T-helper 1 cell treated with Interleukin-12 subunit alpha and Interleukin-12 subunit beta and Interleukin-4 antibody, amounts not matched to agents 30 ng/mL and 1 ng/mL, for 36 hours (primary cell): Measurements from ENCODE around the gene ATG13. TPM values are rescaled to one million over a fixed set of nuclear protein-coding genes. Genes with fewer than 3 reads are reported as not detected.

Experiments
- intact Hi-C: fragments of 100-400 bp; cut with micrococcal nuclease; formaldehyde crosslinking; loops from one replicate; pipeline ENCODE4 v1.15.1; 2024
- total RNA-seq: library from RNA; stranded (reverse); gene quantifications from 2 replicates; pipeline ENCODE4 v1.2.3, GENCODE V29; 2022

Gene ATG13
- total RNA-seq, 1 donor from 2014 or later = 86.6 TPM

DNA sequence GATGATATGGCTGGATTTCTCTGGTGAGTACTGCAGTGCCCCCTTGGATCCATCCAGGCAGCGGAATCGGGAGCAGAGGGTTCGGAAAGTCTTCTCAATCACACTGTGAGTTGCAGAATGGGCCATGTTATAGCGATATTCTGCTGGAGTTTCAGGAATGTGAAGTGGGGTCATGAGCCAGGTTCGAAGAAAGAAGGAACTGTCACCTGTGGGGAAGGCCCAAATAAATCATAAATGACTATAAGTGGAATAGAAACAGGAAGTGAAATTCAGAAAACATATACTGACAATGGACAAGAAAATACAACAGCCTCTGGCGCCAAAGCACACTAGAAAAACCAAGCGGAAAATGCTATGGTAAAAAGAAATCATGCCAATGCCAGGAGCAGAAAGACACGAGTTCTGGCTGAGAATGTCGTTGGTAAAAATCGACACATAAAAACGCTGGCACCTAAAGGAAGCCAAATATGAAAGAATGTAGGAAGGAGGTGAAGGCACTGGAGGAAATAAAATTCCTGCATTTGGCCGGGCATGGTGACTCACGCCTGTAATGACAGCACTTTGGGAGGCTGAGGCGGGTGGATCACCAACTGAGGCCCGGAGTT, 13.5 kb upstream of the ATG13 start:
- intact Hi-C loops = no loop called here

DNA sequence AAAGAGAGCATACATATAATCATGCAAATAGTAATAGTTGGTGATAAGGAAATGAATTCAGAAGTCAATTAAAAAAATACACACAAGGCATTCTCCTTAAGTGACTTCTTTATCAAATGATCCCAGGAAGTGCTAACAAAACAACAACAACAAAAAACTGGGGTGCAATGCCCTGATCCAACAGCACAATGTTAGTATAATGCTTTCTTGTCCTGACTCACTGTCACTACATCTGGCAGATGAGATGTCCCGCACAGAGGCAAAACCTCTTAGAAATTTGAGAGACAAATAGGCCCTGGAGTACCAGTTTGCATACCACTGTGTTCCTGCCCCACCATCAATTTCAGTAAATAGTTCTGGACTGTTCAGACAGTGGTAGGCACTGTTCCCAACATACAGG, 12.6 kb upstream of the ATG13 start:
- intact Hi-C loops = no loop called here

DNA sequence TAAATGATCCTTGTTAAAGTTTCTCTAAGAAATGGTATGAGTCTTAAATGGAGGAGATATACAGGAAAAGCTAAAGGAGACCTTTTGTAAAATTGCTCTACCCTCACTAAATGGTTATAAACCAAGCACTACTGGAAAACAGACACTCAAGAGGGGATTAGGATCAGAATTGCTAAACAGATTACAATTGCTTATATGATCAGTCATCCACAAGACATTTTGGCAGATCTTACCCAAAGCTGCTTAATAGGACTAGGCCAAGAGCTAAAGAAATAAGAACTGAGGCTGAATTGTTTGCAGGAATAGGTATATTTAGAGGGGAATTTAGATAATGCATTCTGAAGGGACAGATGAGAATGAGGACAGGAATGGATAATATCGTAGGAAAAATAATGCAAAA, 9.8 kb upstream of the ATG13 start:
- intact Hi-C loops = no loop called here

DNA sequence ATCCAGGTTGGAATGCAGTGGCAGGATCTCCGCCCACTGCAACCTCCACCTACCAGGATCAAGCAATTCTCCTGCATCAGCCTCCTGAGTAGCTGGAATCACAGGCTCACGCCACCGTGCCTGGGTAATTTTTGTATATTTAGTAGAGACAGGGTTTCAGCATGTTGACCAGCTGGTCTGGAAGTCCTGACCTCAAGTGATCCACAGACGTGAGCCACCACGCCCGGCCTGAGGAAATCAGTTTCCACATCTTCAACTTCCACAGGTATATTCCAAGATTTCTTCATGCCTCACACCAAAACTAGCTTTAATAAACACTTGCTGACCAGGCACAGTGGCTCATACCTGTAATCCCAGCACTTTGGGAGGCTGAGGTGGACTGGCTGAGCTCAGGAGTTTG, 8.0 kb upstream of the ATG13 start:
- intact Hi-C loops = no loop called here

DNA sequence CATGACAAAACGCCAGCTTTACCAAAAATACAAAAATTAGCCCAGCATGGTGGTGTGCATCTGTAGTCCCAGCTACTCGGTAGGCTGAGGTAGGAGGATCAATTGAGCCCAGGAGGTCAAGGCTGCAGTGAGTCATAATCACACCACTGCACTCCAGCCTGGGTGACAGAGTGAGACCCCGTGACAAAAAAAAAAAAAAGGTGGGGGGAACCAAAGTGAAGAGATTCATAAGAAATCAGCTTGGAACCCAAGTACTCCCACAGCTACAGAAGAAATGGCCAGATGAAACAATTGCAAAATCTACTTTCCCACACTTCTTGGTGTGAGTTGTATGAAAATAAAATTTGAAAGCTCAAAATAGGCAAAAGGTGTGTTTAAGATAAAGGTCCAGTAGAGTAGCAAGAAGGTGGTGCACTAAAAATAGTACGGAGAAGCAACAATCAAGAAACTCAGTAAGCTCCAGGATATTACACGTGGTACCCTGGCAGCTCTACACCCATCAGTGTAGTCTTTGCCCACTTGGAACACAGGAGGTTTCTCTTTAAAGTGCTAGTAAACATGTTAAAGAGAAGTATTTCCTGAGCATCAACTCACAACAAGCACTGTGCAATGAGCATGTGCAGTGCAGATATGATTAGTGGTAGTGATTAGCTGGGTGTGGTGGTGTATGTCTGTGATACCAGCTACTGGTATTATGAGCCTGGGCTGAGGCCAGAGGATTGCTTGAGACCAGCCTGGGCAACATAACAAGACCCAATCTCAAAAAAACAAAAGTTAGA, 5.6 kb upstream of the ATG13 start:
- intact Hi-C loops = loop anchor here (10.0 kb wide), 1 partner anchor 497 kb away; no protein-coding TSS in a partner anchor

DNA sequence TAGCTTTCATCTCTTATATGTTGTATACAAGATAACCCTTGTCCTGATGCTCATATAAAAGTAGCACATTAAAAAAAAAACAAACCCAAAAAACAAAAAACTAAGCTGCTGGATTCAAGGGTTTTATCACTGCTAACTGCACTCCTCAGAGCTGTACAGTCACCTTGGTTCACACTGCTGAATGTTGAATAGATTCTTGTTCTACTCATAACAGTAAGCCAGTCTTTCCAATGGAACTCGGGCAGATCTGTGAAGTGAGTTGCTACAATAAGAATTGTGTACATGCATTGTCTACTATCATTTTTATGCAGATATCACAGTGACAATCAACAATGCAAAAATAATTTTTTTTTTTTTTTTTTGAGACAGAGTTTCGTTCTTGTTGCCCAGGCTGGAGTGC, 5.0 kb upstream of the ATG13 start:
- intact Hi-C loops = loop anchor here (10.0 kb wide), 1 partner anchor 498 kb away; no protein-coding TSS in a partner anchor

DNA sequence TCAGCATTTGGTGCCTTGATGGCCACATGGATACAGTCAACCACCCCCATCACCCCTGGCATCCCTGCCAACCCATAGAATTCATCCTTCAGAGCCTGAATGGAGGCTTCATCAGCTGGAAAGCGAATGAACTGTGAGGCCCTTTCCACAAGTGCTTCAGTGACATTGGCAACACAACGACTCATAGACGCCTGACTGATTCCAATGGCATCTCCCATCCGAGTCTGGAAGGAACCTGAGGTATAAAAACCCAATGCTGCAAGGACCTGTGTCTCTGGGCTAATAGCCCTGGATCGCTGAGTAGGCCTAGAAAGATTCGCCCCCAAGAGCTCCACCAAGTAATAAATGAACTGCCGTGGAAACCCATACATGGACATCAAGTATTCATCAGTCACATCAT, 1.6 kb upstream of the ATG13 start:
- intact Hi-C loops = loop anchor here (1.0 to 10.0 kb wide), 7 partner anchors 212 to 1151 kb away; partner anchors contain the start of genes CELF1, FNBP4 and SLC39A13

DNA sequence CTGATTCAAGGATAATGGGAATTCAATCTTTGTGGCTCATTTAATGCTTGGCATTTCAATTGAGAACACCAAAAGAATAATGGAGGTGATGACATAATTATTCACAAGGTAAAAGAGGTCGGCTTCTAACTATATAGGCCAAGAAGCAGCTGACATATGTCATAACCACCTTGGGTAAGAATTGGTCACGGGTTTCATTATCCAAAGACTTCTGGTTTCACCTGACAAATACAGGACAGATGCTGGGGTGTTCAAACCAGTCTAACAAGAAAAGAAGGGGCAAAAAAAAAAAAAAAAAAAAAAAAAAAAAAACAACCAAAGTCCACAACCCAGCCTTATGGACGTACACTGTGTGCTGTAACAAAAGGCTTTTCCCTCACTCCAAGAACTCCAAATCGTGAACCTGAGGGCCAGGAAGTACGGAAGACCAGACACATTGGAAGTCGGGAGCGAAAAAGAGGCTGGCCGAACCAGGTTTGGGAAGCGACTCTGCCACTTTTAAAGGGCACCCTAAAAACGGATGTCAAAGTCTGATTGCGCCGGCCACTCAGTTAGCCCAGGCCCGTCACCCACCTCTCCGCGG, 711 bp upstream of the ATG13 start:
- intact Hi-C loops = loop anchor here (1.0 to 10.0 kb wide), 22 partner anchors 22 to 1150 kb away; partner anchors contain the start of genes AMBRA1, ARHGAP1, CELF1 and CKAP5

DNA sequence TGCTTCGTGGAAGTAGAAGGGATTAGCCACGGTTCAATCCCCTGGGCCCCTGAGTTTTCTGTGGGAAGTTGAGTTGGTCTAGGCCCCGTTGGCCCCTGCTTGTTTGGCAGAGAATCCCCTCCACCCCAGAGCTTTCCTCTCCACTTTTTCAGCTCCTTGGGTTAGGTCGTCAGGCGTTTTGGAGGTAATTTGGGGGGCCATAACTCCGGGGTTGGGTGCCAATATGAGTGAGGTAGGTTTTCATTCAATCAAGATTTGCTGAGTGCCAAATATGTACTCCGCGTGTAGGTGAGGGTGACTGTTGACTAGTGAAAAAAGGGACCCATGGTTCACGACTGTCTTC, 590 bp downstream of the ATG13 start:
- intact Hi-C loops = loop anchor here (1.0 to 10.0 kb wide), 21 partner anchors 24 to 1149 kb away; partner anchors contain the start of genes AMBRA1, ARHGAP1, CELF1 and CKAP5

DNA sequence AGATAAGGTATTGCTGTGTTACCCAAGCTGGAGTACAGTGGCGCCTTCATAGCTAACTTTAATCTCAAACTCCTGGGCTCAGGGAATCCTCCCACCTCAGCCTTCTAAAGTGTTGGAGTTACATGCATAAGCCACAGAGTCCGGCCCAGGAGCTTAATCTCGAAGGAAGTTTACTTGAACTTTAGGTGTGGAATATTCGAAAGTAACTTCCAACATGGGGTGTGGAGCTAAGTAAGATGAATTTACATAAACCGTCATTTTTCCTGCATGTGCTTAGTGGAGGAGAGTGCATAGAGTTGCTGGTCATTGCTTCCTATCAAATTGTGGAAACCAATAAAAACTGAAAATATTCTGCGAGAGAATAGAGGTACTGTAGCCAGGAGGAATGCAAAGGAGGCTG, 1.5 kb downstream of the ATG13 start:
- intact Hi-C loops = loop anchor here (5.0 to 10.0 kb wide), 4 partner anchors 208 to 933 kb away; partner anchors contain the start of genes CELF1 and SLC39A13

DNA sequence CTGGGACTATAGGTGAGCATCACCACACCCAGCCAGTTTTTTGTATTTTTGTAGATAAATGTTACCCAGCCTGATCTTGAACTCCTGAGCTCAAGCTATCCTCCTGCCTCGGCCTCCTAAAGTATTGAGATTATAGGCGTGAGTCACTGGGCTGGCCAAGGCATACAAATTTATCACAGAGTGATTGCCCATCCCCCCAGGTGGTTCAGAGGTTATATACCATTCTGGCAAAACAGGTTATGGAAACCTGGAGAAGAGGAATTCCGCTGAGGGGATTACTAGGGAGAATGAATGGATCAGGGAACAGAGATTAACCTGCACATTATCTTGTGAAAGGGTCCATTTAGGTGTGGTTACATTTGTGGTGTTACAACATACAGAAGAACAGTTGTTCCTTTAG, 8.1 kb downstream of the ATG13 start:
- intact Hi-C loops = no loop called here

DNA sequence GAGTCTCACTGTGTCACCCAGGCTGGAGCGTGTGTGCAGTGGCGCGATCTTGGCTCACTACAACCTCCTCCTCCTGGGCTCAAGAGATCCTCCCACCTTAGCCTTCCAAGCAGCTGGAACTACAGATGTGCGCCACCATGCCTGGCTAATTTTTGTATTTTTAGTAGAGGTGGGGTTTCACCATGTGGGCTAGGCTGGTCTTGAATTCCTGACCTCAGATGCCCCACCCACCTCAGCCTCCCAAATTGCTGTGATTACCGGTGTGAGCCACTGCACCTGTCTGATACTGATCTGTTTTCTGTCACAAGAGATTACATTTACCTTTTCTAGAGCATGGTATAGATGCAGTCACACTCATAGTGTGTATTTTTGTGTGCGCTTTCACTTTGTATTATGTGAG, 11.6 kb downstream of the ATG13 start:
- intact Hi-C loops = no loop called here

DNA sequence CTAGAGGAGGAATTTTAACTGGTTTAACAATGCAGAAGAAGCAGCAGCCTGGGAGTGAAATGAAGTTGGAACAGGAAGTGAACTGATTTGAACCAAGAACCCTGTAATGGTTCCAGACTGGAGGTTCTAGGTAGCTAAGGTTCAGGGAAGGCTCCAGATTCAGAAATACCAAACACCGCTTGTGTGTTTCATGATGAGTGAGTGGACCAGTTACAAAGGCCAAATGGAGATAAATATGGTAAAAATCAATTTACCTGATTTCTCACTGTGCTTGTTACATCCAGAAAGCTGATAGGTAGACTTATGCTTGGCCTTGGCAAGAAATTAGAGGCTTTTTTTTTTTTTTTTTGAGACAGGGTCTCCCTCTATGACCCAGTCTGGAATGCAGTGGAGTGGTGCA, 12.9 kb downstream of the ATG13 start:
- intact Hi-C loops = no loop called here

DNA sequence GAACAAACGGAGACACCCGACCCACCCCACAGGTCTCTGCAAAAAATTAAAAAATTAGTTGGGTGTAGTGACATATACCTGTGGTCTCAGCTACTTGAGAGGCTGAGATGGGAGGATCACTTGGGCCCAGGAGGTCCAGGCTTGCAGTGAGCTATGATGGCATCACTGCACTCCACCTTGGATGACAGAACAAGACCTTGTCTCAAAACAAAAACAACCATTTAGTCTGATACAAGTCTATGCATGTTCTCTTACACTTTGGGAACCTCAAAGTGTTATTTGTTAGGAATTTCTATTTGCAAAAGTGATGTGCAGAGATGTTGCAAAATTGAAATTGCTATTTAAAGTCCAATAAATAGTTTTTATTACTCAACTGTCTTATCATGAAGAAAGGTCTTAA, 14.3 kb downstream of the ATG13 start:
- intact Hi-C loops = no loop called here

DNA sequence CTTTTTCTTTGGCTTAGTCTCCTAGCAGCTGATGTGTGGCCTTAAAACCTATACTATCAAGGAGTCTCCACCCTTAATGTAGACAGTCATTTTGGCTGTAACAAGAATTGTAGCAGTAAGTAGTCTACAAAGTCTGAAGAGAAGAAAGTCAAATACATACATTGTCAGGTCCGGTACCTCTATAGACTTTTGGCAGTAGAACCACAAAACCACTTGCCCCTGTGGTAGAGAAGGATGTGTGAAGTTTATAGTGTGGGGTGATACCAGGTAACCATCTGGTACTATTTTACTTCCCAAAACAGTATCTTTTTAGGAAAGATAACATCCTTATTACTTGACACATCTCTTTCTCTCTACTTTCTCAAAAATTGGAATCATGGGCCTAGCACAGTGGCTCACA, 15.1 kb downstream of the ATG13 start:
- intact Hi-C loops = no loop called here

DNA sequence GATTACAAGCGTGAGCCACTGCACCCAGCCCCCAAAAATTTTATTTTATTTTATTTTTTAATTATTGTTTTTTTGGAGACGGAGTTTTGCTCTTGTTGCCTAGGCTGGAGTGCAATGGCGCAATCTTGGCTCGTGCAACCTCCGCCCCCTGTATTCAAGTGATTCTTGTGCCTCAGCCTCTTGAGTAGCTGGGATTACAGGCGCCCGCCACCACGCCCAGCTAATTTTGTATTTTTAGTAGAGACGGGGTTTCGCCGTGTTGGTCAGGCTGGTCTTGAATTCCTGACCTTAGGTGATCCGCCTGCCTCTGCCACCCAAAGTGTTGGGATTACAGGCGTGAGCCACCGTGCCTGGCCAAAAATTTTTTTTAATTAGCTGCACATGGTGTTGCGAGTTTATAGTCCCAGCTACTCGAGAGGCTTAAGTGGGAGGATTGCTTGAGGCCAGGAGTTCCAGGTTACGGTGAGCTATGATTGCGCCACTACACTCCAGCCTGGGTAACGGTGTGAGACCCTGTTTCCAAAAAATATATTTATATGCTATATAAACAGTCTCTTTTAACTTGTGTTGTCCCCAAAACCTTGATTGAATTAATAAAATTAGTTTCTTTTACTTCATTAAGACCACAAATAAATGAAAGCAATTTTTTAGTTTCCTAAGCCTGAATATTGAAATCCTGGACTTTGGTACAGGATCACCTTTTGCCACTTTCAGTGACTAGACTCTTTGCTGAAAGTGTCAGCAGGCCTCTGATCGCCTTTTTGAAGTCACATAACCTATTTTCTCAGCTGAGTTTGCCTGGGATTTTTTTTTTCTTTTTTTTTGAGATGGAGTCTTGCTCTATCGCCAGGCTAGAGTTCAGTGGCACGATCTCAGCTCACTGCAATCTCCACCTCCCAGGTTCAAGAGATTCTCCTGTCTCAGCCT, 16.2 kb downstream of the ATG13 start:
- intact Hi-C loops = no loop called here

DNA sequence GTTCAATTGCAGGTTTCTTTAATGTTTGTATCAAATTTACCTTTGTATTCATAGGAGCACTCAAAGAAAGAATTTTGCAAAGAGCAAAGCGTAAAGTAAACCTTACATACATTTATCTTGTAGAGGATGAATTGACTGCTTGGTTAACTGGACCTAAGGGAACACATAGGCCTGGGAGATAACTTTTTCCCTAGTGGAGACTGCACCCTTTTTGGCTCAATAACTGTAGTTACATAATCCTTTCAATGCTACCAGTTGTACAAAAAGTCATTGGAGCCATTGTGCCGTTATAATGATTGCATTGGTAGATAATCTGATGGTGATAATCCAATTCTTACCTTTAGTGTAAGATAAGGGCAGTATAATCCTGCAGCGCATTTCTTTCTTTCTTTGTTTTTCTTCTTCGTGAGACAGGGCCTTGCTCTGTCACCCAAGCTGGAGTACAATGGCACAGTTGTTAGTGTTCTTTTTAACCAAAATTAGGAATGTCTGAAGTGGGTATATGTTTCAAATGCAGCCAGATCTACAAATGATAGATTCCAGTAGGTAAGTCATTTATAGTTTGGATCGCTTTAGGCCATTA, 18.3 kb downstream of the ATG13 start:
- intact Hi-C loops = no loop called here

DNA sequence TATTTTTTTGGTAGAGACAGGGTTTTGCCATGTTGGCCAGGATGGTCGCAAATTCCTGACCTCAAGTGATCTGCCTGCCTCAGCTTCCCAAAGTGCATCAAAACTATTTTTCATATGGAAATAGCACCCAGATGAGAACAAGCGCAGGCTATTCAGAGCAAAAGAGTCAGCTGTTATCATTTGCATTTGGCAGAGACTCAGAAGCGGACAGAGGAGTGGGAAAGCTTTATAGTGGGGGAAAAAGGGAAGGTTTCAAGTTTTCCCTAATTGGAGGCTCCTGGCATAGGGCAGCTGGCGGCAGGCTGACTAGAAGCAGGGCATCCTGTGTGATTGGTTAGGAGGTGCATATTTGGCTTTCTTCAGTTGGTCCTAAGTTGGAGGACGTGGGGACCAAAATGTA, 20.2 kb downstream of the ATG13 start:
- intact Hi-C loops = no loop called here

DNA sequence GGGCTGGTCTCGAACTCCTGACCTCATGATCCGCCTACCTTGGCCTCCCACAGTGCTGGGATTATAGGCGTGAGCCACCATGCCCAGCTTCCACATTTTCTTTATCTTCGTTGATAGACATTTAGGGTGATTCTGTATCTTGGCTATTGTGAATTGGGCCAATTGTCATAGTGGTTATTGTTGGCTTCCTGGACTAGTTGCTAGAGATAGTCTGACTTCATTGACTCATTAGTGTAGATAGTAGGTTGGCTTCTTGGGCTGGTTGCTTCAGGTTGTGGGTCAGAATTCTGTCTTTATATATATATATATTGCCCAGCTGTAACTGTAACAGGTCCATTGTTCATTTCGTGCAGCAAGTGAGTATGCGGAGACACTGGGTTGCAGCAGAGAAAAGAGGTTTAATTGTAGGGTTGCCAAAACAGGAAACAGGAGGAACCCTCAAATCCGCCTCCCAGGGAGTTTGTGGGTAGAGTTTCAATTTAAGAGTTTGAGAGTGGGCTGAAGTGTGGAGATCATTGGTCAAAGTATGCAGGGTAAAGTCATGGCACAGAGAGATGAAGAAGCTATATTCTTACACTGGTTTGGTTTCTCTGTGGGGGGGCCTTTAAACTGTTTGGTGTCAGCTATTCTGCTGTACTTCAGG, 22.0 kb downstream of the ATG13 start:
- intact Hi-C loops = no loop called here

DNA sequence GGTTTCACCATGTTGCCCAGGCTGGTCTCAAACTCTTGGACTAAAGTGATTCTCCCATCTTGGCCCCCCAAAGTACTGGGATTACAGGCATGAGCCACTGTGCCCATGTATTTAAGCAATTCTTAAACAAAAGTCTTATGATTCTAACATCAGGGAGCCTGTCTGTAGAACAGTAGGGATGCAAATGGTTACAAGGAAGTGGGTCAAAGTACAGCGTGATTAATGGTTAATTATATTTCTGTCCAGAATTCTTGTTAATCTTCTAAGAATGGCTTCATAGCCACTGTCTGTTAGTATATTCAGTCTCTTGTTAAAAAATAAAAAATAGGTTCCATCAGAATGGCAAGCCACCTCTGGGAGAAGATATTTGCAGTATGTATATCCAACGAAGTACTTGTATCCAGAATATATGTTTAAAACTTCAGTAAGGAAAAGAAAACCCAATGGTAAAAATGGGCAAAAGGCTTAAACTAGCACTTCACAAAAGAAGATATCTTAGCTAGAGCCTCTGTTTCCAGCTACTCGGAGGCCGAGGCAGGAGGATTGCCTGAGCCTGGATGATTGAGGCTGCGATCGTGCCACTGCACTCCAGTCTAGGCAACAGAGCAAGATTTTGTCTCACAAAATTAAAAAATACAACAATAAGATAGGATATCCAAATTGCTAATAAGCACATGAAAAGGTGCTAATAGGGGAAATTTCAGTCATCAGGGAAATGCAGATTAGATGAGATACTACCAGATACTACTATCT, 22.9 kb downstream of the ATG13 start:
- intact Hi-C loops = no loop called here
